Glutamatergic neuron (in vitro differentiated cells): Measurements from ENCODE around the gene CDHR2. TPM values are rescaled to one million over a fixed set of nuclear protein-coding genes. Genes with fewer than 3 reads are reported as not detected.

Experiments
- DNase-seq: peaks from one replicate; pipeline ENCODE4 v3.0.0; 2022
- H3K27ac Mint-ChIP-seq: one replicate; pipeline ENCODE4 v1.8.0; 2020; ENCODE audit warnings: mild to moderate bottlenecking, mixed read lengths, inconsistent platforms; ENCODE audit not compliant: unreplicated experiment
- H3K27me3 Mint-ChIP-seq: one replicate; pipeline ENCODE4 v1.8.0; 2020; ENCODE audit warnings: mild to moderate bottlenecking, moderate library complexity, mixed read lengths, inconsistent platforms; ENCODE audit not compliant: unreplicated experiment
- H3K36me3 Mint-ChIP-seq: one replicate; pipeline ENCODE4 v1.8.0; 2020; ENCODE audit warnings: mild to moderate bottlenecking, mixed read lengths, inconsistent platforms; ENCODE audit not compliant: unreplicated experiment
- H3K4me1 Mint-ChIP-seq: one replicate; pipeline ENCODE4 v1.8.0; 2020; ENCODE audit warnings: mild to moderate bottlenecking, low read depth, mixed read lengths, inconsistent platforms; ENCODE audit not compliant: unreplicated experiment
- H3K4me3 Mint-ChIP-seq: one replicate; pipeline ENCODE4 v1.8.0; 2020; ENCODE audit warnings: mild to moderate bottlenecking, mixed read lengths, inconsistent platforms; ENCODE audit not compliant: unreplicated experiment
- H3K9me3 Mint-ChIP-seq: one replicate; pipeline ENCODE4 v1.8.0; 2020; ENCODE audit warnings: mild to moderate bottlenecking, moderate library complexity, mixed read lengths, inconsistent platforms; ENCODE audit not compliant: unreplicated experiment
- total RNA-seq: library from RNA; stranded (reverse); fragmentation: NEBNext Ultra II Directional; extraction: Animal tissue kit (Norgen Biotek cat#: 25700); gene quantifications from one replicate; pipeline ENCODE4 v1.2.1, GENCODE V29; 2021; ENCODE audit not compliant: unreplicated experiment
- TF ChIP-seq, protein P1 (sequence below): fragments of 200-600 bp; sonication (generic); IDR thresholded peaks from one replicate; pipeline ENCODE4 v1.5.0; 2021; ENCODE audit not compliant: partially characterized antibody, unreplicated experiment

Gene CDHR2
- total RNA-seq, 1 donor from 2014 or later, result 0.29 TPM

DNA sequence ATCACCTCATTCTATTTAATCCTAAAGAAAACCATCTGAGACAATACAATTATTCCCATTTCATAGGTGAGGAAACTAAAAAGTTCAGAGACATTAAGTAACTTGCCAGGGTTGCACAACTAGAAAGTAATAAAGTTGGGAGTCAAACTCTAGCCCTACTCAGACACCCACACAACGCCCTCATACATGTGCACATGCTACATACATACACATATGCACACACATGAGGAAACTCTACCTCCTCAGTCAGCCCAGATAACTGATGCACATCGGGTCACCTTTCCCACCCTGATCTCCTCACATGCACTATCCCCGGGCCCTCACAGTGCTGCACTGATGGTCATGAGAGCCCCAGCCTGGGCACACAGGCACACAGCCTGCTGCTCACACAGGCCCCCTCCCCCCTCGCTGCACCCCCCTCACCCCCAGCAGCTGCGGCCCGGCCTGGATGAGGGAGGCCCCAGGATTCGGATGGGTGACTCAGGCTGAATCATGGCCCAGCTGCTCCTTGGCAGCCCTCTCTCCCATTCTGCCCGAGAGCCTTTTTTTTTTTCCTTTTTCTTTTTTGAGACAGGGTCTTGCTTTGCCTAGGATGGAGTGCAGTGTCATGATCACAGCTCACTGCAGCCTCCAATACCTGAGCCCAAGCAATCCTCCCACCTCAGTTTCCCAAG is 65.8 kb downstream of the CDHR2 start:
- no peak for DNase-seq
- Mint-ChIP-seq H3K4me3 (no peak overlapping the region), H3K36me3 (no peaks in the 10 kb centered on the region), H3K27ac (no peak overlapping the region), H3K27me3 (peaks cover 12% of the 10 kb centered on the region), H3K4me1 (peaks cover 12% of the 10 kb centered on the region), H3K9me3 (peaks cover 10% of the 10 kb centered on the region)
- TF ChIP-seq, protein P1, sequence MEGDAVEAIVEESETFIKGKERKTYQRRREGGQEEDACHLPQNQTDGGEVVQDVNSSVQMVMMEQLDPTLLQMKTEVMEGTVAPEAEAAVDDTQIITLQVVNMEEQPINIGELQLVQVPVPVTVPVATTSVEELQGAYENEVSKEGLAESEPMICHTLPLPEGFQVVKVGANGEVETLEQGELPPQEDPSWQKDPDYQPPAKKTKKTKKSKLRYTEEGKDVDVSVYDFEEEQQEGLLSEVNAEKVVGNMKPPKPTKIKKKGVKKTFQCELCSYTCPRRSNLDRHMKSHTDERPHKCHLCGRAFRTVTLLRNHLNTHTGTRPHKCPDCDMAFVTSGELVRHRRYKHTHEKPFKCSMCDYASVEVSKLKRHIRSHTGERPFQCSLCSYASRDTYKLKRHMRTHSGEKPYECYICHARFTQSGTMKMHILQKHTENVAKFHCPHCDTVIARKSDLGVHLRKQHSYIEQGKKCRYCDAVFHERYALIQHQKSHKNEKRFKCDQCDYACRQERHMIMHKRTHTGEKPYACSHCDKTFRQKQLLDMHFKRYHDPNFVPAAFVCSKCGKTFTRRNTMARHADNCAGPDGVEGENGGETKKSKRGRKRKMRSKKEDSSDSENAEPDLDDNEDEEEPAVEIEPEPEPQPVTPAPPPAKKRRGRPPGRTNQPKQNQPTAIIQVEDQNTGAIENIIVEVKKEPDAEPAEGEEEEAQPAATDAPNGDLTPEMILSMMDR, result no peak

DNA sequence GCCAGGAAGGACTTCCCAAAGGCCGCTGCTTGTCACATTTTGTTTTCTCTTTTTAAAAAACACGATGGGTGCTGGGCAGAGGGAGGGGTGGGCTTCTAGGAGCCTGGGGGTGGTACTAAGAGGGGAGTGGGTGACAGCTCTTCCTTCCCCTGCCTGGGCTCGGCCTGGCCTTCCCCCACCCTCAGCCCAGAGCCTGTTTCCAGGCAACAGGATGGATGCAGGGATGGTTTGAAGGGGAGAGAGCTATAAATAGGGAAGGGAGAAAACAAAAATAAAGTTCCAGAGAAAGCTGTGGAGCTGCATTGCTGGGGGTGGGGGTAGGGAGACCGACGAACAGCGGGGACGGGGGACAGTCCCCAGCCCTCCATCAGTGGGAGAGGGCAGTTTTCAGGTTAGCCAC is 67.4 kb downstream of the CDHR2 start:
- H3K4me1 Mint-ChIP-seq, result peaks cover 12% of the 10 kb centered on the region
- DNase-seq, result no peak
- H3K9me3 Mint-ChIP-seq, result peaks cover 8% of the 10 kb centered on the region
- peaks cover 12% of the 10 kb centered on the region for H3K27me3 Mint-ChIP-seq
- H3K27ac Mint-ChIP-seq, result no peak overlapping the region
- H3K36me3 Mint-ChIP-seq, result no peaks in the 10 kb centered on the region
- H3K4me3 Mint-ChIP-seq, result no peak overlapping the region
- TF ChIP-seq, protein P1, result no peak

DNA sequence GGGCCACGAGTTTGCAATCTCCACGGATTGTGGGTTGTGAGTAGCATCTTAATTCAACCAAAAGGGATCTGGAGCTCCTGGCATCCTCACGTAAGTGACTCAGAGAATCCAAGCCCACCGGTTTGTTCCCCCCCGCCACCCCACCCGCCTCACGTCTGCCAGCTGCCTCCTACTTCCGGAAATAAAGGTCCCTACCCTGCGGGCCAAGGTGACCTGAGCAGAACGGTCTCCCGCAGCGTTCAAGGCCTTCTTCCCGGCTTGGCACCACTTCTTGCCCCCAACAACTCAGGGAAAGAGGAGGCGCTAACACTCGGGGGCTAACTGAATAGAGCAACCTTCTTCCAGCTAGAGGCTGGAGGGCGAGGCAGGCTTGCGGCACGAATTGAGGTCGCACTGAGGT is 69.6 kb downstream of the CDHR2 start:
- no peak for DNase-seq
- H3K4me3 Mint-ChIP-seq, result no peak overlapping the region
- no peaks in the 10 kb centered on the region for H3K36me3 Mint-ChIP-seq
- H3K9me3 Mint-ChIP-seq, result peaks cover 4% of the 10 kb centered on the region
- H3K27me3 Mint-ChIP-seq, result peaks cover 12% of the 10 kb centered on the region
- TF ChIP-seq, protein P1, result no peak
- no peak overlapping the region for H3K27ac Mint-ChIP-seq
- H3K4me1 Mint-ChIP-seq, result peaks cover 8% of the 10 kb centered on the region

DNA sequence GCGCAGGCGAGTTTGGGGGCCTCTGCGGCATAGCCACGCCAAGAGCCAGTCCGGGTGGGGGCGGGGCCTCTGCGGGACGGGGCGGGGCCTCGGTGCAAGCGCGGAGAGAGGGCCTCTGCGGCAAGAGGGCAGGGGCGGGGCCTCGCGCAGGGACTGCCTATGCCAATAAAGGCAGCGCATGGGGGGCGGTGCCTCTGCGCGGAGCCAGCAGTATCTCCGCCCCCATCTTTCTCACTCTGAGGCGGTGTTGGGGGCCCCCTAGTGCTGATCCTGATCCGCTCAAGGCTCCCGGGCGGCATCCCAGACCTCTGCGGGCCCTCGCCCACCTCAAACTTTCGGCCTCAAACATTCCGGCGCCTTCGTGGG is 70.0 kb downstream of the CDHR2 start:
- H3K4me1 Mint-ChIP-seq, result peaks cover 8% of the 10 kb centered on the region
- H3K27ac Mint-ChIP-seq, result no peak overlapping the region
- H3K36me3 Mint-ChIP-seq, result no peaks in the 10 kb centered on the region
- H3K27me3 Mint-ChIP-seq, result peaks cover 12% of the 10 kb centered on the region
- peaks cover 4% of the 10 kb centered on the region for H3K9me3 Mint-ChIP-seq
- peak; percentile 90 for DNase-seq
- no peak overlapping the region for H3K4me3 Mint-ChIP-seq
- TF ChIP-seq, protein P1, result no peak

DNA sequence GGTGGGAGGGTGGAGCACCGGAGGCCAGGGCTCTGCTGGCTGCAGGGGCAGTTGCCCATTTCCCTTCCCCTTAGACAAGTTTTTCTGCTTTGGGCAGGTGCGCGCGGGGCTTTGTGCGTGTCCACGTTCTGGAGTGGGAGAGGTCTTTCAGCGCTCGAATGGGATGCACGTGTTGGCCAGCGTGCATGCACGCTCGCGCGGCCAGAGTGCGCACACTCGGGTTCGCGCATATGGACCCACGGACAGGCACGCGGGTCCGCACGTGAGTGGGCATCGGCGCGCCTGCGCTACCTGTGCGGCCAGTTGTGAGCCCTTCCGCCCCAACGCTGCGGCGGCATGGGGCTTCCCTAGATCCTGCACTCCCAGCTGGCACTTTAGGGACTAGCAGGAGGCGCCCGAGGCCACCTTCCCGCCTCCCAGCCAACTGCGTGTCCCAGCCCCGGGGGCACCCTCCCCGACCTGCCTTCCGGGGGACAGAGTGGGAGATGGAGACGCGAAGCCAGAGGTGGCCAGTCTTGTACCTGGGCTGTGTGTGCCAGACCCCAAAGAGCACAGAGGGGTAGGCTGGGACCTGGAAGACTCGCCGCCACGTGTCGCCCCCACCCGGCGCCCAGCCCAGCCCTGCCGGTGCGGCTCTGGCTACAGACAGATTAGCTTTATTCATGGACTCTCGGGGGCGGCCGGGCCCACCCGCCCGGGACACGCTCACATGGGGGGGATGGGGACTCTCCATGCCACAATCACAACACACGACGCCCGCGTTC is 70.6 kb downstream of the CDHR2 start:
- peaks cover 8% of the 10 kb centered on the region for H3K4me1 Mint-ChIP-seq
- TF ChIP-seq, protein P1, result no peak
- DNase-seq, result no peak
- no peaks in the 10 kb centered on the region for H3K36me3 Mint-ChIP-seq
- peaks cover 4% of the 10 kb centered on the region for H3K9me3 Mint-ChIP-seq
- H3K27ac Mint-ChIP-seq, result no peak overlapping the region
- peak overlapping the region; percentile 78 for H3K4me3 Mint-ChIP-seq
- H3K27me3 Mint-ChIP-seq, result peaks cover 12% of the 10 kb centered on the region
